ENCODE measurements around the gene VARS1. TPM values are rescaled to one million over a fixed set of nuclear protein-coding genes. Genes with fewer than 3 reads are reported as not detected.

VARS1 gene
- total RNA-seq, 2 donors from 2014 or later = 38.5 to 49.9 TPM

DNA sequence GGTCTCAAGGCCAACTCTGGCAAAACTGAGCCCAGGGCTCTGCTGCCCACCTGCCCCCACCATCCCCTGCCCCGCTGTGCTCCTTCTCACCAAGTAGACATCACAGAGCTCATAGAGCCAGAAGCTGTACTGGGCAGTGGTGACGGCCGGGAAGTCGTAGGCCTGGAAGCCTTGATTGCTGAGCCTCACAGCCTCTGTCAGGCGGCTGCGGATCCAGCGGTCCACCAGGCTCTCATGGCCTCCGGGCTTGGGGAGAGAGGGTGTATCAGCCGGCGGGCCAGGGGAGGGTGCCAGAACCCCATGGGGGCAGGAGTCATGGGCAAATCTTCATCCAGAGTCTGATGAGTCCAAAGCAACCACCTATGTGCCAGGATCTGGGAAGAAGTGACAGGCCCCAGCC, 15.6 kb downstream of the VARS1 start:
- no peak for DNase-seq (ENCODE audit: low spot score)
- no peak for TF ChIP-seq POLR2A (IDR thresholded peaks at IDR 0.05)
- TF ChIP-seq, protein P1, sequence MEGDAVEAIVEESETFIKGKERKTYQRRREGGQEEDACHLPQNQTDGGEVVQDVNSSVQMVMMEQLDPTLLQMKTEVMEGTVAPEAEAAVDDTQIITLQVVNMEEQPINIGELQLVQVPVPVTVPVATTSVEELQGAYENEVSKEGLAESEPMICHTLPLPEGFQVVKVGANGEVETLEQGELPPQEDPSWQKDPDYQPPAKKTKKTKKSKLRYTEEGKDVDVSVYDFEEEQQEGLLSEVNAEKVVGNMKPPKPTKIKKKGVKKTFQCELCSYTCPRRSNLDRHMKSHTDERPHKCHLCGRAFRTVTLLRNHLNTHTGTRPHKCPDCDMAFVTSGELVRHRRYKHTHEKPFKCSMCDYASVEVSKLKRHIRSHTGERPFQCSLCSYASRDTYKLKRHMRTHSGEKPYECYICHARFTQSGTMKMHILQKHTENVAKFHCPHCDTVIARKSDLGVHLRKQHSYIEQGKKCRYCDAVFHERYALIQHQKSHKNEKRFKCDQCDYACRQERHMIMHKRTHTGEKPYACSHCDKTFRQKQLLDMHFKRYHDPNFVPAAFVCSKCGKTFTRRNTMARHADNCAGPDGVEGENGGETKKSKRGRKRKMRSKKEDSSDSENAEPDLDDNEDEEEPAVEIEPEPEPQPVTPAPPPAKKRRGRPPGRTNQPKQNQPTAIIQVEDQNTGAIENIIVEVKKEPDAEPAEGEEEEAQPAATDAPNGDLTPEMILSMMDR (IDR thresholded peaks at IDR 0.05) = no peak
- TF ChIP-seq POLR2AphosphoS5 (IDR thresholded peaks at IDR 0.05) = no peak
- no peak overlapping the region for H3K4me3 ChIP-seq
- intact Hi-C loops (cut with DNase I) = no loop called here
- no peaks in the 10 kb centered on the region for H3K9me3 ChIP-seq
- 94% methylated on average over 10 of the region's 10 CpGs for WGBS
- no peak overlapping the region for H3K27ac ChIP-seq
- no peaks in the 10 kb centered on the region for H3K4me1 ChIP-seq (replicated peaks)
- peaks cover 5 to 24% of the 10 kb centered on the region in 2 donors for H3K36me3 ChIP-seq
- no peaks in the 10 kb centered on the region for H3K27me3 ChIP-seq (replicated peaks; ENCODE audit: insufficient read depth)

GRCh38 chr6:31778999-31779885, 16.3 kb downstream of the VARS1 start:
- no peaks in the 10 kb centered on the region for H3K4me1 ChIP-seq (replicated peaks)
- no peak overlapping the region for H3K4me3 ChIP-seq
- no peaks in the 10 kb centered on the region for H3K9me3 ChIP-seq
- H3K27me3 ChIP-seq (replicated peaks; ENCODE audit: insufficient read depth) = no peaks in the 10 kb centered on the region
- no peak overlapping the region for H3K27ac ChIP-seq
- WGBS = 89% methylated on average over 43 of the region's 43 CpGs
- intact Hi-C loops (cut with DNase I) = no loop called here
- DNase-seq (ENCODE audit: low spot score) = no peak
- peaks cover 5 to 18% of the 10 kb centered on the region in 2 donors for H3K36me3 ChIP-seq
- TF ChIP-seq POLR2A (IDR thresholded peaks at IDR 0.05) = no peak
- no peak for TF ChIP-seq POLR2AphosphoS5 (IDR thresholded peaks at IDR 0.05)
- TF ChIP-seq, protein P1 (IDR thresholded peaks at IDR 0.05) = no peak

- WGBS = 96% methylated on average over 5 of the region's 5 CpGs
- Histone ChIP-seq H3K27ac (no peak overlapping the region), H3K27me3 (replicated peaks; ENCODE audit: insufficient read depth) (no peaks in the 10 kb centered on the region), H3K4me3 (no peak overlapping the region), H3K9me3 (no peaks in the 10 kb centered on the region), H3K36me3 (peaks cover 5 to 16% of the 10 kb centered on the region in 2 donors), H3K4me1 (replicated peaks) (no peaks in the 10 kb centered on the region)
- intact Hi-C loops (cut with DNase I) = no loop called here
- TF ChIP-seq POLR2A (IDR thresholded peaks at IDR 0.05) = no peak
- TF ChIP-seq POLR2AphosphoS5 (IDR thresholded peaks at IDR 0.05) = no peak
- TF ChIP-seq, protein P1 (IDR thresholded peaks at IDR 0.05) = no peak
- no peak for DNase-seq (ENCODE audit: low spot score)
Measured at GRCh38 chr6:31778193-31778592, 17.4 kb downstream of the VARS1 start.

DNA sequence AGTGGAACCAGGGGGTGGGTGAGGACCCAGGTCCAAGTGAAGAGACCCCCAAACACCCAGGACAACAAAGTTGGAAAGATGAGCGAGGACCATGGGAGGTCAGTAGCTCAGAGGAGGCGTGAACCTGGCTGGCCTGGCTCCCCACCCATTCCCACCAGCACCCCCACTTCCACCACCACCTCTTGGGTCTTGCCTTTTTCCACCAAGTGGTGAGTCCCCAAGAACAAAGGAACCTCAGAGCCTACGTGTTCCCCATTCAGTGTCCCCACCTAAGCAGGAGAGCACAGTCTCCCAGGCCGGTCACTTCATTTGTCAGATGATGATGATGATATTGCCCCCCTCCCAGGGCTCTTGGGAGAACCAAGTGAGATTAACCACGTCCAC, 17.9 kb downstream of the VARS1 start:
- H3K4me3 ChIP-seq = no peak overlapping the region
- no peak overlapping the region for H3K27ac ChIP-seq
- TF ChIP-seq POLR2A (IDR thresholded peaks at IDR 0.05) (no peak), POLR2AphosphoS5 (IDR thresholded peaks at IDR 0.05) (no peak)
- TF ChIP-seq, protein P1 (IDR thresholded peaks at IDR 0.05) = no peak
- no peaks in the 10 kb centered on the region for H3K27me3 ChIP-seq (replicated peaks; ENCODE audit: insufficient read depth)
- DNase-seq (ENCODE audit: low spot score) = no peak
- no peaks in the 10 kb centered on the region for H3K4me1 ChIP-seq (replicated peaks)
- intact Hi-C loops (cut with DNase I) = no loop called here
- WGBS = 94% methylated on average over 5 of the region's 5 CpGs
- H3K9me3 ChIP-seq = no peaks in the 10 kb centered on the region
- peaks cover 5 to 16% of the 10 kb centered on the region in 2 donors for H3K36me3 ChIP-seq

Data from prostate gland (tissue), 2 donors.